ENCODE data around the gene GATA3. TPM values are rescaled to one million over a fixed set of nuclear protein-coding genes. Genes with fewer than 3 reads are reported as not detected.
A peak's percentile ranks its signal among the peaks of the same experiment; 100 is the strongest.

Gene GATA3
- total RNA-seq, 2 experiments from 2014 or later: 24.4 to 27.2 TPM

GRCh38 chr10:8049045-8049864 is 5.2 kb upstream of the GATA3 start:
- Mint-ChIP-seq H3K4me3 (peak overlapping the region; percentile 62), H3K9me3 (no peaks in the 10 kb centered on the region), H3K36me3 (ENCODE audit: low read depth) (no peaks in the 10 kb centered on the region), H3K27ac (no peak overlapping the region), H3K4me1 (ENCODE audit: low read depth) (peaks cover 52% of the 10 kb centered on the region), H3K27me3 (peaks cover 55% of the 10 kb centered on the region)
- TF ChIP-seq, protein P1, sequence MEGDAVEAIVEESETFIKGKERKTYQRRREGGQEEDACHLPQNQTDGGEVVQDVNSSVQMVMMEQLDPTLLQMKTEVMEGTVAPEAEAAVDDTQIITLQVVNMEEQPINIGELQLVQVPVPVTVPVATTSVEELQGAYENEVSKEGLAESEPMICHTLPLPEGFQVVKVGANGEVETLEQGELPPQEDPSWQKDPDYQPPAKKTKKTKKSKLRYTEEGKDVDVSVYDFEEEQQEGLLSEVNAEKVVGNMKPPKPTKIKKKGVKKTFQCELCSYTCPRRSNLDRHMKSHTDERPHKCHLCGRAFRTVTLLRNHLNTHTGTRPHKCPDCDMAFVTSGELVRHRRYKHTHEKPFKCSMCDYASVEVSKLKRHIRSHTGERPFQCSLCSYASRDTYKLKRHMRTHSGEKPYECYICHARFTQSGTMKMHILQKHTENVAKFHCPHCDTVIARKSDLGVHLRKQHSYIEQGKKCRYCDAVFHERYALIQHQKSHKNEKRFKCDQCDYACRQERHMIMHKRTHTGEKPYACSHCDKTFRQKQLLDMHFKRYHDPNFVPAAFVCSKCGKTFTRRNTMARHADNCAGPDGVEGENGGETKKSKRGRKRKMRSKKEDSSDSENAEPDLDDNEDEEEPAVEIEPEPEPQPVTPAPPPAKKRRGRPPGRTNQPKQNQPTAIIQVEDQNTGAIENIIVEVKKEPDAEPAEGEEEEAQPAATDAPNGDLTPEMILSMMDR (IDR thresholded peaks at IDR 0.05): no peak
- intact Hi-C loops (cut with micrococcal nuclease): loop anchor here (5.0 to 10.0 kb wide), 3 partner anchors 177 to 1156 kb away; no protein-coding TSS in a partner anchor
- DNase-seq (peak; percentile 50), ATAC-seq (no peak)
- ChIA-PET POLR2A (interaction anchor here (1.2 to 1.5 kb wide), 3 partner anchors 9 to 12 kb away, joined by 3 to 9 read pairs (median 4); no protein-coding TSS in a partner anchor), CTCF (interaction anchor here (0.6 kb wide), 1 partner anchor 98 kb away, joined by 3 read pairs; no protein-coding TSS in a partner anchor)

GRCh38 chr10:8049865-8050555 is 4.5 kb upstream of the GATA3 start:
- ATAC-seq (no peak), DNase-seq (no peak)
- H3K36me3 Mint-ChIP-seq (ENCODE audit: low read depth): peaks cover 1% of the 10 kb centered on the region
- peaks cover 47% of the 10 kb centered on the region for H3K27me3 Mint-ChIP-seq
- no peaks in the 10 kb centered on the region for H3K9me3 Mint-ChIP-seq
- no peak overlapping the region for H3K27ac Mint-ChIP-seq
- POLR2A ChIA-PET: interaction anchor here (1.2 to 1.5 kb wide), 4 partner anchors 8 to 13 kb away, joined by 3 to 9 read pairs (median 4); no protein-coding TSS in a partner anchor
- TF ChIP-seq, protein P1 (IDR thresholded peaks at IDR 0.05): no peak
- H3K4me3 Mint-ChIP-seq: peak overlapping the region; percentile 63
- intact Hi-C loops (cut with micrococcal nuclease): loop anchor here (5.0 to 10.0 kb wide), 5 partner anchors 178 to 1155 kb away; no protein-coding TSS in a partner anchor
- H3K4me1 Mint-ChIP-seq (ENCODE audit: low read depth): peaks cover 45% of the 10 kb centered on the region
- CTCF ChIA-PET: no interaction called here

GRCh38 chr10:8050556-8051108 is 3.9 kb upstream of the GATA3 start:
- no peaks in the 10 kb centered on the region for H3K9me3 Mint-ChIP-seq
- H3K36me3 Mint-ChIP-seq (ENCODE audit: low read depth): peaks cover 3% of the 10 kb centered on the region
- DNase-seq: peak; percentile 58
- peaks cover 41% of the 10 kb centered on the region for H3K27me3 Mint-ChIP-seq
- peaks cover 38% of the 10 kb centered on the region for H3K4me1 Mint-ChIP-seq (ENCODE audit: low read depth)
- H3K4me3 Mint-ChIP-seq: peak overlapping the region; percentile 63
- no peak for ATAC-seq
- POLR2A ChIA-PET: interaction anchor here (0.8 to 1.5 kb wide), 3 partner anchors 9 to 282 kb away, joined by 3 to 4 read pairs (median 3); no protein-coding TSS in a partner anchor
- TF ChIP-seq, protein P1 (IDR thresholded peaks at IDR 0.05): no peak
- intact Hi-C loops (cut with micrococcal nuclease): loop anchor here (10.0 kb wide), 2 partner anchors 354 to 1044 kb away; no protein-coding TSS in a partner anchor
- H3K27ac Mint-ChIP-seq: no peak overlapping the region
- CTCF ChIA-PET: interaction anchor here (0.6 kb wide), 1 partner anchor 305 kb away, joined by 3 read pairs; no protein-coding TSS in a partner anchor

DNA sequence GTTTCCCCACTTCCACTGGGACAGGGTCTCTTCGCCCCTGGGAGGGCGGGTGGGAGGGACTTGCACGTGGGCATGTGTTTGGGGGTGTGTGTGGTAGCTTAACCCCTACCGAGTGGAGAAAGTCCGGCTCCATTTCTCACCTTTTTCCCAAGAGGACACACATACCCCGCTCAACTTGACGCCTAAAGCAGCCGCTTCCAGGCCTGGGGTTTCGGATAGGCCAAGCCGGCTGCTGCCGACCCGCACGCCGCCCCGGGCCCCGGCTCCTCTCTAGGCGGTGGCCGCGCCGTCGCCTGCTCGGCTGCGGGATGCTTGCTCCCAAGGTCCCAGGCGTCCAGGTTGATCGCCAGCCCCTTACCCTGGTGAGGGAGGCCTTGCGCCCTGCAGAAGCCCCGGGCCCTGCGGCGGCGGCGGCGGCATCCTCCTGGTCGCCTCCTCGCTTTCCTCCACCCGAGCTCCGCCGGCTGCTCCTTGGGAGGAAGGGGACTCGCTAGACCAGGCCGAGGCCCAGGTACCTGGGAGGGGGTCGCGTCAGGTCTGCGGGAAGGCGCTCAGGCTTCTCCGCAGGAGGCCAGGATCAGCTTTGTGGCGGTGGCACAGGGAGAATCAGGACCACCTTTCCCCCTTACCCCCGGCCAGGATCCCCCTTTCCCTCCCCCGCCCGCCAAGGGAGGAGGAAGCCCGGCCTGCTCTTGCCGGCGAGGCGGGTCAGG is 3.2 kb upstream of the GATA3 start:
- peaks cover 35% of the 10 kb centered on the region for H3K27me3 Mint-ChIP-seq
- no peak for ATAC-seq
- ChIA-PET CTCF (interaction anchor here (0.6 kb wide), 1 partner anchor 304 kb away, joined by 3 read pairs; no protein-coding TSS in a partner anchor), POLR2A (interaction anchor here (0.6 to 1.5 kb wide), 3 partner anchors 9 to 837 kb away, joined by 3 read pairs; no protein-coding TSS in a partner anchor)
- TF ChIP-seq, protein P1 (IDR thresholded peaks at IDR 0.05): no peak
- H3K4me3 Mint-ChIP-seq: peak overlapping the region; percentile 63
- no peak overlapping the region for H3K27ac Mint-ChIP-seq
- DNase-seq: no peak
- no peaks in the 10 kb centered on the region for H3K9me3 Mint-ChIP-seq
- H3K36me3 Mint-ChIP-seq (ENCODE audit: low read depth): peaks cover 4% of the 10 kb centered on the region
- H3K4me1 Mint-ChIP-seq (ENCODE audit: low read depth): peaks cover 32% of the 10 kb centered on the region
- intact Hi-C loops (cut with micrococcal nuclease): loop anchor here (10.0 kb wide), 2 partner anchors 354 to 1044 kb away; no protein-coding TSS in a partner anchor

Data from activated CD8-positive, alpha-beta T cell treated with anti-CD3 and anti-CD28 coated beads for 36 hours (primary cell).